HK-2 (cell line): Measurements from ENCODE around the gene LRRC3C.

Experiments
- DNase-seq: peaks from one replicate; pipeline ENCODE4 v3.0.0-alpha.2; 2018; ENCODE audit not compliant: unreplicated experiment

LRRC3C gene

DNA sequence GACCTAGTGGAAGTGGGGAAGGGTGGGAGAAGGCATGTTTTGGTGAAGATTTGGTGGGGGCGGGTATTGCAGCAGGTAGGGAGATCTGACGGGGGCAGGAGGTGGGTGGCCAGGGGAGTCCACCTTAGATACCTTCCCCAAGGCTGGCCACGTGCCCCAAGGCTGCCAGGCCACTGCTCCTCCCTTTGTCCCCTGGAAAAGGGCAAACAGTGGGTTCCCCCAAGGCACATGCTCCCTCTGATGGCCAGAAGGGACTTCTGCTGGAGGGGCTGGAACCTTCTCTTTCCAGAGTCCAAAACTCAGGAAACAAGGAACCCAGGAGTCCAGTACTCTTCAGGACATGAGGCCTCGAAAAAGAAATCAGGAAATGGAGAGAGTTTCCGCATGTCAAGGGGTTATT is 46.9 kb downstream of the LRRC3C start:
- DNase-seq, result no peak

DNA sequence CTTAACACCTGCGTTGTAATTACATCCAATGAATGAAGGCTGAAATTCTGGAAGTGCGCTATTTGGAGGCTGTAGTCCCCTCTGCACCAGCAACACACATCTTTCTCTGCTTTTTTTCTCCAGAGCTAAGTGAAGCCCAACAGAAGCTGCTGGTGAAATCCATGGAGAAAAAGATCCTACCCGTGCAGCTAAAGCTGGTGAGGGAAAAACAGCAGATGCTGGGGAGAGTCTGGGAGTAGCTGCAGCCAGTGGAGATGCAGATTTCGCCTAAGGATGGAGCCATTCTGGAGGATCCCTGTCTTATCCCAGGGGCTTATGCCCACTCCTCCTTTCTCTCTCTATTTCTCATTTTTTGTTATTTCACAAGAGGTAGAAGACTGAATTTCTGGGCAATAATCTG is 48.3 kb downstream of the LRRC3C start:
- no peak for DNase-seq

DNA sequence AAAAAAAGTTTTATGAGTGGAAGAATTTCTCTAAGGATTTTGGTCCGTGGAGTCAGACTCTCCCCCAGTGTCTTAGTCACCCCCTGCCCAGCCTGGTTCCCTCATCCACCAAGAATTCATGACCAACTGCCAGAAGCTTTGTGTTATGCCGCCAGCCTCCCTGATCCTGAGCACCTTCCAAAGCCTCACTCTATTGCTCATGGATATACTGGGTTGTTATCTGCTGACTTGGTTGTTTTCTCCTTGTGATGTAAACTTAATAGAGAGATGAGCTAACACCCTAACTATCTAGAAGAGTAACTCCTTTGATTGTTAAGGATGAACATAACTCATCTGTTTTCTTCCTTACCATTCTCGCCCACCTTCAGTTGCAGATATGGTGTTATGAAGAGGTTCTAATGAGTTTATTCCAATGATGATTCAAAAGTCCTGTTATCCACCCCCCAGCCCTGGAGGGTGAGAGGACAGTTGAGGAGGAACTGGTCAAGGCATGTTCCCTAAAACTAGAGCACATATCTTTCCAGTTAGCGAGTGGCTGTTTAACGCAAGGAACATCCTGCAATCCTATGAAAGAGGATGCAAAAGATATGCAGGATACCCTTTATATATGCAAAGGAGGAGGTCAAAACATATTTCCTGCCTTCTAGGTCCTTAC is 51.6 kb downstream of the LRRC3C start:
- DNase-seq, result peak; percentile 54

DNA sequence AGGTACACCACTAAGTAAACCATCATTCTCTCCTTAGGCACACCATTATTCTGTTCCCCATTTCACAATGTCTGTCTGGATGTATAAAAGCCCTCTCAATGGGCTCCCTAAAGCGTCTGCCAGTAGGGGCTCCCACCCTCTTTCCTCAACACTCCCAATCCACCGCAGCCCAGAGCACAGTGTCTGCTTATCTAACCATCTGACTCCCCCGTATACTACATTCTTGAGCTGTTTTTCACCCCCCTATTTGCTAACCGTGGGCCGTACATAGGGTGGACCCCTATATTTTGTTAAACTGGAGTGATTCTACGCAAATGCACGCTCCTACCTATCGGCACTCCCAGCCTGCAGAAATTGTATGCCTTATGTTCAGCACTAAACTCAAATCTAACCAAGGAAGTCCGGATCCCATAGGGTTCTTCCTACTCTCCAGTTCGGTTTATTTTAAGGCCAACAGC is 52.4 kb downstream of the LRRC3C start:
- no peak for DNase-seq

DNA sequence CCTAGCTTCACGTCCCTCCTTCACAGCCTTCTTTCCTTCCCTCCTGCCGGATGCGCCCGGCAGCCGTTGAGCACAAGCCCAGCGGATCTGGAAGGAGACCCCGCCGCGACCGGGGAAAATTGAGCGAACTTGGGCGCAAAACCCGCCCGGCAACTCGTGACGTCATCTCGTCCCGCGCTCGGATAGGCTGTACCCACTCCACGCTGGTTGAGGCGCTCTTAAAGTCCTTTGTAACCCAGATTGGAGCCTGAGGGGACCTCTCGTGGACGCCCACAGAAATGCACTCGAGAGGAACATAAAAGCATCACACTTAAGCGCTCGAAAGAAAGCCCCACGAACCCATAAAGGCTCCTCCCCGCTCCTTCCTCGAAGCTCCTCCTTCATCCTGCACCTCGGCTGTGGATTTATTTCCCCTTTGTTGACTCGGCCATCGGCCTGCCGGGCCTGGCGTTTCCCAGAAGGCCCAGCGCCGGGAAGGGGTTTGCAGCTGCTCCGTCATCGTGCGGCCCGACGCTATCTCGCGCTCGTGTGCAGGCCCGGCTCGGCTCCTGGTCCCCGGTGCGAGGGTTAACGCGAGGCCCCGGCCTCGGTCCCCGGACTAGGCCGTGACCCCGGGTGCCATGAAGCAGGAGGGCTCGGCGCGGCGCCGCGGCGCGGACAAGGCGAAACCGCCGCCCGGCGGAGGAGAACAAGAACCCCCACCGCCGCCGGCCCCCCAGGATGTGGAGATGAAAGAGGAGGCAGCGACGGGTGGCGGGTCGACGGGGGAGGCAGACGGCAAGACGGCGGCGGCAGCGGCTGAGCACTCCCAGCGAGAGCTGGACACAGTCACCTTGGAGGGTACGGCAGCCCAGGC is 53.0 kb downstream of the LRRC3C start, which contains the start of gene PSMD3:
Gene PSMD3, plus strand, starts transcription at position 457 of the 856 bp plus-strand sequence. Its CDS starts 164 bp downstream, at position 621.
- peak; percentile 97 for DNase-seq

DNA sequence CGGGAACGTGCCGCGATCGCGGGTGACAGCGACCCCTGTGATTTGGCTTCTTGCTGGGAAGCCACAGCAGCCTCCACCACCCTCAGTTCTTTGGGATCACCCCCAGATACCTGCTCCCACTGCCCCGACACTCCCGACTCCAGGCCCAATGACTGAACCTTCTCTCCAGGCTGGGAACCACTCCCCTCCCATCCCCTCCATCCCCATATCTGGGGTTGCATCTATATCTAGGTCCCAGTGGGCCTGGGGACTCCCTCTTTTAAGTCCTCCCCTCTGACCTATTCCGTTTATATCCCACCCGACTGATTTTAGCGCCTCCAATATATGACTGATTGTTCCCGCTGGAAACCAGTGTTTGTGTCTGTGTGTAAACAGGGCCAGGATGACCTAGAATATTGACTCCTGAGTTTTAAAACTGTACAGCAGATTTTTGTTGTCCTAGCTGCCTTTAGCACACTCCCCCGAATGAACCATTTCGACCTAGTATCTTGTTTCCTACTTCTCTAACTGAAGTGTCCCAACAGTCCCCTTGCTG is 53.7 kb downstream of the LRRC3C start:
- DNase-seq, result no peak

DNA sequence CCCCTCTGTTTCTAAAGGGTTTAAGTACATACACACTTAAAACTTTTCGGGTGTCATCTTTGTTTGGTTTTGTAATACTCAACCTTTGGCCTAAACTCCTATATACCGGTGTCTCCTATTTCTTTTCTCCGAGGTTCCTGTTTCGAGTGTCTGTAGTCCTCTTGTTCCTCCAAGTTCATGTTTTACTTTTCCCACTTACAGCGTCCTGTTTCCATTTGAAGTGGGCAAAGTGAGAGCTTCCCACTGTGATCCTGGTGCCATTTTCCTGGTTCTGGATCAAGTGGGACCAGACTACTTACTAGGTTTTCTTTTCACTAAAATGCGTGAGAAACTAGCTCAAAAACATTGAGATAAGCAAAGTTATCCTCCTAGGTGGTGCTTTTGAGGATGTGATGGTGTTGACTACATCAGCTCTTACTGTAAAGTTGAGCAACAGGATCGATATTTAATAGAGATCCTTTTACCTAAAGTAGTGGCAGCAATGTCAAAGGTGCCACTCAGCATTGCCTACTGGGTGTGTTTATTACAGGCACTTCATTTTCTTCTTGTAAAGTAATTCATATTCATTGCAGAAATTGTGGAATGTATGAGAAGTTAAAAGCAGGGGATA is 54.3 kb downstream of the LRRC3C start:
- DNase-seq, result no peak

DNA sequence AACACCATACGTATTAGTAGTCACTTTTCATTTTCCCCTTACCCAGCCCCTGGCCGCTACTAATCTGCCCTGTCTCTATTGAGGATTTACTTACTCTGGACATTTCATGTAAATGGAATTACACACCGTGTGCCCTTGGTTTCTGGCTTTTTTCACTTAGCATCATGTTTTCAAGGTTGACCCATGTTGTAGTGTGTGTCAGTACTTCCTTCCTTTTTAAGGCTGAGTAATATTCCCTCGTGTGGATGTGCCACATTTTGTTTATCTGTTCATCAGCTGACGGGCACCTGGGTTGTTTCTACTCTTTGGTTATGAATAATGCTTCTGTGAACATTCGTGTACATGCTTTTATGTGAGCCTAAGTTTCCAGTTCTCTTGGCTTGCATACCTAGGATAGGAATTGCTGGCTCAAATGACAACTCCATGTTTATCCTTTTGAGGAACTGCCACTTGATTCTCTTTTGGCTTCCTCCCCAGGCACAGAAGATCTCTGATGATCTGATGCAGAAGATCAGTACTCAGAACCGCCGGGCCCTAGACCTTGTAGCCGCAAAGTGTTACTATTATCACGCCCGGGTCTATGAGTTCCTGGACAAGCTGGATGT is 60.8 kb downstream of the LRRC3C start:
- no peak for DNase-seq

DNA sequence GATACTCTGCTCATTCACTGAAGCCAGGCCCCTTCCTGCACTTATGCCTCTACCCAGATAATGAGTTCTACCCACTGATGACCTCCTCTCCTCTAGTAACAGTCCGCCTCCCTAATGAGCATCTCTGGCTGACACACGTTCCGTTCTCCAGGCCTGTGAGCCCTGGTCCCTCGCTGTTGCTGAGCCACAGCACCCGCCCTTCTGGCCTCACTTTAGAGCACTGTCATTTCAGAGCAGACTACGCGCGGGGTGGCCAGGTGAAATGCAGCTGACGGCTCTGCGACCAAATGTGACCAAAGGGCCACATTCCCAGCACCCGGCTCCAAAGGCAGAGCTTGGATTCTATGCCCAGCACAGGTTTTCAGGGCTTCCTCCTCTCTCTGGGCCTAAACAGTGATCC is 66.9 kb downstream of the LRRC3C start:
- DNase-seq, result no peak
